Natural killer cell treated with Interleukin-12 subunit alpha and Interleukin-12 subunit beta and Interleukin-15 and Interleukin-18, amount 100 ng/mL, for 72 hours (primary cell): Measurements from ENCODE around the gene MSI2. TPM values are rescaled to one million over a fixed set of nuclear protein-coding genes. Genes with fewer than 3 reads are reported as not detected.

Experiments used
- ATAC-seq, 2 donors: fragments of 150-1000 bp; cut with Tn5 transposase in 1 of 2; sonication (Bioruptor Pico), chemical (Tn5 transposase) in 1 of 2; 2 replicates each; pipeline ENCODE4 v1.10.0; 2021
- DNase-seq: peaks from one replicate; pipeline ENCODE4 v3.0.0; 2022; ENCODE audit warnings: low spot score
- H3K27ac Mint-ChIP-seq, 2 donors: 1 replicate in 1 of 2; 2 replicates in 1 of 2; pipeline ENCODE4 v1.8.0; 2022; ENCODE audit warnings: mixed read lengths in 2 of 2, mild to moderate bottlenecking in 1 of 2, moderate library complexity in 1 of 2
- H3K27me3 Mint-ChIP-seq, 2 donors: 1 replicate in 1 of 2; 2 replicates in 1 of 2; pipeline ENCODE4 v1.8.0; 2022; ENCODE audit warnings: mixed read lengths in 2 of 2
- H3K36me3 Mint-ChIP-seq: one replicate; pipeline ENCODE4 v1.8.0; 2022; ENCODE audit warnings: mixed read lengths
- H3K4me1 Mint-ChIP-seq, 2 donors: 1 replicate in 1 of 2; 2 replicates in 1 of 2; pipeline ENCODE4 v1.8.0; 2022; ENCODE audit warnings: low read depth in 2 of 2, mixed read lengths in 2 of 2, mild to moderate bottlenecking in 1 of 2
- H3K4me3 Mint-ChIP-seq: one replicate; pipeline ENCODE4 v1.8.0; 2022; ENCODE audit warnings: mixed read lengths
- H3K9me3 Mint-ChIP-seq: 2 replicates; pipeline ENCODE4 v1.8.0; 2022; ENCODE audit warnings: mixed read lengths
- total RNA-seq, 2 donors: library from RNA; stranded (reverse); gene quantifications; one replicate each; pipeline ENCODE4 v1.2.3, GENCODE V29; 2022

The MSI2 gene
- total RNA-seq, 2 donors from 2014 or later: 51.3 to 126 TPM

- DNase-seq: no peak
- H3K4me3 Mint-ChIP-seq: no peak overlapping the region
- no peak for ATAC-seq
- H3K9me3 Mint-ChIP-seq: no peaks in the 10 kb centered on the region
- no peak overlapping the region for H3K27ac Mint-ChIP-seq
- no peaks in the 10 kb centered on the region for H3K27me3 Mint-ChIP-seq
- no peaks in the 10 kb centered on the region for H3K36me3 Mint-ChIP-seq
- peaks cover 0 to 6% of the 10 kb centered on the region in 2 donors for H3K4me1 Mint-ChIP-seq
These were observed 322.9 kb downstream of the MSI2 start for GRCh38 chr17:57579245-57579644.

- H3K9me3 Mint-ChIP-seq: no peaks in the 10 kb centered on the region
- H3K27me3 Mint-ChIP-seq: no peaks in the 10 kb centered on the region
- H3K27ac Mint-ChIP-seq: no peak overlapping the region
- peaks cover 0 to 4% of the 10 kb centered on the region in 2 donors for H3K4me1 Mint-ChIP-seq
- DNase-seq: no peak
- H3K36me3 Mint-ChIP-seq: no peaks in the 10 kb centered on the region
- ATAC-seq: no peak
- H3K4me3 Mint-ChIP-seq: no peak overlapping the region
These were observed 323.9 kb downstream of the MSI2 start for GRCh38 chr17:57580055-57580739.

DNA sequence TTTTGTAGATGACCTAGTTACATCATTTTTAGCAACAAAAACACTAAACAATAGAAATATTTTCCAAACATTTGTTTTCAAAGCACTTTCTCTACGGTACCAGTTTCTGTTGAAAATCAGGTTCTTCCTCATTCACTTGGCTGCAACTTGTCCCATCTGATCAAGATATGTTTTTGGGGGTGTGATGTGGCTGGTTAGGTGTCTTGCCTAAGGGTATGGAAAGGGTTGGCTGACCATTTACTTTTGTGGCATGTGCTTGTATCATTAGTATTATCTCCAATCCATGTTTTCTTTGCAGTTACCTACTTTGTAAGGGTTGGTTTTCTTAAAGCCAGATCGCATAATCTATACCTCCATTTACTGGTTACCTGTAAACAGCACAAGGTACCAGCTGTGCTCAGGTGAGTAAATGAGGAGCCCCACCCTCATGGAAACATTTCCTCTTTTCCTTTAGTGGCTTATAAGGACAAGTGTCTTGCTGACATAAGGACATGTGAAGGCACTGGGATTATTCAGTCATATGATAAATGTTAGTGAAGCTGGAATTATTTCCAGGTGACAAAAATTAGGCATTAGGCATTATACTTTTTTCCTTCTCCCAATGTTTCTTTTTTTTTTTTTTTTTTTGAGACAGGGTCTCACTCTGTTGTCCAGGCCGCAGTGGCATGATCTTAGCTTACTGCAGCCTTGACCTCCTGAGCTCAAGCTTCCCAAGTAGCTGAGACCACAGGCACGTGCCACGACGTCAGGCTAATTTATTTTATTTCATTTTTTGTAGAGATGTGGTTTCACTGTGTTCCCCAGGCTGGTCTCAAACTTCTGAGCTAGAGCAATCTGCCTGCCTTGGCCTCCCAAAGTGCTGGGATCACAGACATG is 326.8 kb downstream of the MSI2 start:
- ATAC-seq (no peak), DNase-seq (no peak)
- Mint-ChIP-seq H3K27ac (no peak overlapping the region), H3K4me1 (peaks cover 0 to 3% of the 10 kb centered on the region in 2 donors), H3K4me3 (no peak overlapping the region), H3K27me3 (no peaks in the 10 kb centered on the region), H3K36me3 (no peaks in the 10 kb centered on the region), H3K9me3 (no peaks in the 10 kb centered on the region)

GRCh38 chr17:57584050-57584551 is 327.8 kb downstream of the MSI2 start:
- Mint-ChIP-seq H3K4me1 (peaks cover 0 to 3% of the 10 kb centered on the region in 2 donors), H3K36me3 (no peaks in the 10 kb centered on the region), H3K27ac (no peak overlapping the region), H3K27me3 (no peaks in the 10 kb centered on the region), H3K4me3 (no peak overlapping the region), H3K9me3 (no peaks in the 10 kb centered on the region)
- DNase-seq (no peak), ATAC-seq (no peak)

DNA sequence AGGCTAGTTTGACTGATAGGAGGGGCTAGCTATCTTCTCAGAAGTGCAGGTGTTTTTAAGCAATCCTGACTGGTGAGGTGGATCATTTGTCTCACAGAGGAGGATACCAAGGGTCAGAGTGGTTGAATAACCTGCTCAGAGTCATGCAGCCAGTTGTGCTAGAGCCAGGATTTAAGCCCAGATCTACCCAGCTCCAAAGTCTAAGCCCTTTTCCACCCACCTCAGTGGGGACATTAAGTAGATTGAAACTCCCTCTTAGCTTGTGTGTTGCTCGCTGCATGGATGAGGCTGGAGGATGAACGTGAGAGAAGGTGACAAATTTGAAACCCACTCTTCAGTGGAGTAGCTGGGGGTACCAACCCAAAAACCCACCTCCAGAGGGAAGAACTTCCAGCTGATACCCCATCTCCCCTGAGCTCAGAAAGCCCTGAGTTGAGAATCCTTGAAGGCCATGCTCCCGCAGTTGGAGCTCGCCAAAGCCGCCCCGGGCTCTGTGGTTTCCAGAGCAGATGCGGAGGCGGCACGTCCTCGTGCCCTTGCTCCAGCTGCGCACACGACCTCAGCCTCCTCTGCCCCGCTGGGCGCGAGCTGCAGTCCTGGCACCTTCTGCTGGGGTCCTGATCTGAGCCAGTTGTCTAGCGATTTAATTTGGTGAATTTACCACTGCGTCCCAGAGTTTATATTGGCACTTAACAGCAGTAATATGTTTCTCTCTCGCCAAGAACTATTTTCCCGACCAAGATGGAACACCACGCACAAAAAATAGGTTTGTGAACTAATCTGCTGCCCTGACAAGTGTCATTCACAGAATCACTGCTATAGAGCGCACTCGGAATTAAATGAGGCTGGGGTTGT is 329.2 kb downstream of the MSI2 start:
- H3K27ac Mint-ChIP-seq: peak overlapping the region in 1 of 2 donors; percentile 38
- H3K36me3 Mint-ChIP-seq: no peaks in the 10 kb centered on the region
- no peaks in the 10 kb centered on the region for H3K9me3 Mint-ChIP-seq
- H3K4me3 Mint-ChIP-seq: no peak overlapping the region
- H3K27me3 Mint-ChIP-seq: no peaks in the 10 kb centered on the region
- no peak for DNase-seq
- no peak for ATAC-seq
- H3K4me1 Mint-ChIP-seq: peaks cover 0 to 3% of the 10 kb centered on the region in 2 donors

DNA sequence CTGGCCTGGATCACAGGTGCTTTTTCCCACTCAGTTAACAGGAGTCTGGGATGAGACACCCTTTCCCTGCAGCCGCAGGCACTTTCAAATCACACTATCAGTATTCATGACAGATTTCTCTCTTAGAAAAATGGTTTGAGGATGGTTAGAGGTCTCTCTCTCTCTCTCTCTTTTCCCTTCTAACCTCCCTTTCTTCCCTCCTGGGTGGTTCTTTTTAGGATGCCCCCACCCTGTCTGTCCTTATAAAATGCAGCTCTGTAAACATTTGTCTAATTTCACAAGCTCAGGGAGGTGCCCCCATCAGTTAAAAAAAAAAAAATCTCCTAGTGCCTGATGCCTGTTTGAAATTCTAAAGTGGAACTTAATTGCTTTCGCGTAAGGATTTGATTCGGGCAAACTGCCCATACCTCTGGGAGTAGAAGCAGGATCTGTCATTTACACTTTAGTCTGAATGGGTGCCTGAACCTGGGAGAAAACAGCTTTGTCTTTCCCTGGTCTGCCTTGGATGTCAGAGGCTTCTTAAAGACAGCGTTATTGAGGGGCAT is 329.9 kb downstream of the MSI2 start:
- DNase-seq (no peak), ATAC-seq (no peak)
- H3K4me1 Mint-ChIP-seq: peaks cover 0 to 3% of the 10 kb centered on the region in 2 donors
- no peaks in the 10 kb centered on the region for H3K36me3 Mint-ChIP-seq
- no peaks in the 10 kb centered on the region for H3K27me3 Mint-ChIP-seq
- H3K9me3 Mint-ChIP-seq: no peaks in the 10 kb centered on the region
- no peak overlapping the region for H3K4me3 Mint-ChIP-seq
- peak overlapping the region in 1 of 2 donors; percentile 36 for H3K27ac Mint-ChIP-seq

GRCh38 chr17:57586742-57587141 is 330.4 kb downstream of the MSI2 start:
- Mint-ChIP-seq H3K4me3 (no peak overlapping the region), H3K9me3 (no peaks in the 10 kb centered on the region), H3K27ac (peak overlapping the region in 1 of 2 donors; percentile 36), H3K4me1 (peaks cover 0 to 3% of the 10 kb centered on the region in 2 donors), H3K27me3 (no peaks in the 10 kb centered on the region), H3K36me3 (no peaks in the 10 kb centered on the region)
- DNase-seq (no peak), ATAC-seq (no peak)

DNA sequence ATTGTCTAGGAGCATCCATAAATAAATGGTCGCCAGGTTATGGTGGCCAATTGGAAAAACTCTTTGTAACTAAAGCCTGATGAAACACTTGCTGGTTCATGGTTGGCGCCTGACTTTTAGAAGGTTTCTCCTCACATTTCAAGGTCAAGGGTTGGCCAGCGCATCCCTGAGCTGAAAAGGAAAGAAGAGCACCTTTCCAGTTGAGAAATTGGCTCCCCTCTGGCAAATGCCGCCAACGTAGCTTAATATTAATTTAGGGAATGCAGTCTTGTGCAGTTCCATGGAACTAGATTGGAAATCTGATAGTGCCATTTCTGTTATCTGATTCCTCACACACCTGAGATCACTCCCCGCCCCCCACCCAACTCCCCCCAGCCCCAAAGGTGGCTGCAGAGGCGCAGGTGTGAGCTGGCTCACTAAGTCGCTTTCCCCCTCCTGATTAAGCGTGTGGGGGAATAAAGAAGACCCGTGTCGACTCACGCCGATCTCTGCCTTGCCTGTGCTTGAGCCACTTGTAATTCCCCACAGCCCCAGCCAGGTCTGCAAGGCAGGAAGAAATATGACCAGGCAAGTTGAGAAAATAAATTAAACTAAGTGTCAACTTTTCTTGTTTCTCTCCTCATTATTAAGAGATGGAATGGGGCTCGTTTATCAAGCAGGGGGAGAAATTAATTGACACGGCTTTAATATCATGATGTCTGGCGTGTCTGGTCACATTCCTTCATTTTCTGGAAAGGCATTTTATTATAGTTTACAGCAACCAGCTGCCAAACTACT is 331.1 kb downstream of the MSI2 start:
- Mint-ChIP-seq H3K27me3 (no peaks in the 10 kb centered on the region), H3K27ac (no peak overlapping the region), H3K36me3 (no peaks in the 10 kb centered on the region), H3K4me3 (no peak overlapping the region), H3K4me1 (peaks cover 0 to 3% of the 10 kb centered on the region in 2 donors), H3K9me3 (no peaks in the 10 kb centered on the region)
- DNase-seq: no peak
- ATAC-seq: no peak

DNA sequence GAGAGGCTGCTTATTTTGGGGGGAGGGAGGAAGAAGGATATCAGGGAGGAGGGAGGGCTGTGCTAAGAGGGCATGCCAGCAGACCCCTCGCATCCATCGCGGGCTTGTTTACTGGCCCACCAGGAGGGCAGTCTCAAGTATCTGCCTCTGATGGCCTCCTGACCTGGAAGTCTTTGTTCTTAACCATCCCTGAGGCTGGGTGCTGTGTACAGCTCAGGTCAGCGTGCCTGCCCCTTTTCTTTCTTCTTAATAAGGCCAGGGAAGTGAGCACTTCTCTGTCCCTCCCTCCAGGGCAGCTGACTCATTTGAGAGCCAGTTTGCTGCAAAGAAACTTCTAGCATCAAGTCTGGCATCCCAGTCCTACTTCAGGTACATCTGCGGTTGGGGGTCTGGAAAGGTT is 331.8 kb downstream of the MSI2 start:
- ATAC-seq: no peak
- Mint-ChIP-seq H3K27me3 (no peaks in the 10 kb centered on the region), H3K27ac (peak overlapping the region in 1 of 2 donors; percentile 40), H3K4me3 (no peak overlapping the region), H3K4me1 (peaks cover 0 to 3% of the 10 kb centered on the region in 2 donors), H3K9me3 (no peaks in the 10 kb centered on the region), H3K36me3 (no peaks in the 10 kb centered on the region)
- no peak for DNase-seq

DNA sequence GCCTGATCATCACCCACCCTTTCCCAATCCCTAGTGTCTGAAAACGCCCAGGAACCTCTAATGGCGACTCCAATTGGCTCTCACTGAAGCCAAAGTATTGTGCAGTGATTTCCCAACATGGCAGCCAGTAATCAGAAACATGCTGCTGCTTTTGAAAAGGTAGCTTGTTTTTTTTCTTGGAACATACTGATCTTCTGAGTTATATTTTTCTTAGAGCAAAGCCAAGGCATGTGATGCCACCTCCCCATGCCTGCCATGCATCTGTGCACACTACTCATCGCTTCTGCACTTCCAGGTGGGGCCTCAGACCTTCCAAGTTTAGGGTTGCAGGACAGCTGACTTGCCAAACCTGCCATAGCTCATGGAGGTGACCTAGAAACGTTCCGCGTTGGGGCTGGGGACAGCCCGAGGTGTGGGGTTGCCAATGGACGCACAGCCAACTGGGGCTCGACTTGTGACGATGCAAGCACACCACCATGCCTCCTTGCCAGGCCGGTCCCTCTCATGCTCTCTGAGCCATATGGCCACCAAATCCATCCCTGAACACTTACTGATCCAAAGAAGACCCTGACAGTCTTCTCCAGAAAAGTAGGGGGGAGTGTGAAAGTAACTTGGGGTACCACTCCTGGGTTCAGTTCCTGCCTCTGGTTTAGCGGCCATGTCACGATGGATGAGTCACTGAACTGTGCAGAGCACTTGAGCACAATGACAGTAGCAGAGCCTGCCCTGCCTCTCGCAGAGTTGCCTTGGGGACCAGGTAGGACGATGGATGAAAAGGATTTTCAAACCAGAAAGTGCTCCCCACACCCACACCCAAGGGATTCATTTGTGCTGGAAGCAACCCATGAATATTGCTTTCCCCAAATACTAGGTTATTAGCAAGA is 333.1 kb downstream of the MSI2 start:
- ATAC-seq (no peak), DNase-seq (no peak)
- H3K9me3 Mint-ChIP-seq: no peaks in the 10 kb centered on the region
- H3K36me3 Mint-ChIP-seq: no peaks in the 10 kb centered on the region
- H3K4me3 Mint-ChIP-seq: no peak overlapping the region
- H3K4me1 Mint-ChIP-seq: peaks cover 0 to 9% of the 10 kb centered on the region in 2 donors
- H3K27ac Mint-ChIP-seq: no peak overlapping the region
- no peaks in the 10 kb centered on the region for H3K27me3 Mint-ChIP-seq

- H3K9me3 Mint-ChIP-seq: no peaks in the 10 kb centered on the region
- no peak overlapping the region for H3K4me3 Mint-ChIP-seq
- no peaks in the 10 kb centered on the region for H3K27me3 Mint-ChIP-seq
- peak overlapping the region in 1 of 2 donors; percentile 65 for H3K27ac Mint-ChIP-seq
- H3K36me3 Mint-ChIP-seq: no peaks in the 10 kb centered on the region
- H3K4me1 Mint-ChIP-seq: peaks cover 19 to 28% of the 10 kb centered on the region in 2 donors
- no peak for DNase-seq
- no peak for ATAC-seq
These were observed 337.6 kb downstream of the MSI2 start for GRCh38 chr17:57593739-57594462.
